GM23248 (cell line): ENCODE measurements around the gene CEP112.

ENCODE experiments used
- EZH2 ChIP-seq: fragments of 200-600 bp; sonication (generic); IDR thresholded peaks from 2 replicates; pipeline ENCODE4 v1.6.1; 2018; ENCODE audit warnings: antibody characterized with exemption, mild to moderate bottlenecking; ENCODE audit not compliant: insufficient read depth, poor library complexity, severe bottlenecking
- EZH2phosphoT487 ChIP-seq: fragments of 200-600 bp; sonication (generic); IDR thresholded peaks from 2 replicates; pipeline ENCODE4 v1.6.1; 2018; ENCODE audit warnings: antibody characterized with exemption, moderate library complexity, mild to moderate bottlenecking, low read depth; ENCODE audit not compliant: insufficient read depth

GRCh38 chr17:65593092-65593854 is 598.7 kb downstream of the CEP112 start:
- TF ChIP-seq EZH2, result no peak
- no peak for TF ChIP-seq EZH2phosphoT487
